NCI-H345 treated with DMSO at 0.1 percent for 48 hours (cell line): ENCODE data around the gene MSRB3.

ENCODE experiments used
- DNase-seq: peaks from one replicate; lab custom pipeline; 2025; ENCODE audit not compliant: unreplicated experiment; lab: John Stamatoyannopoulos, UW

Gene MSRB3

DNA sequence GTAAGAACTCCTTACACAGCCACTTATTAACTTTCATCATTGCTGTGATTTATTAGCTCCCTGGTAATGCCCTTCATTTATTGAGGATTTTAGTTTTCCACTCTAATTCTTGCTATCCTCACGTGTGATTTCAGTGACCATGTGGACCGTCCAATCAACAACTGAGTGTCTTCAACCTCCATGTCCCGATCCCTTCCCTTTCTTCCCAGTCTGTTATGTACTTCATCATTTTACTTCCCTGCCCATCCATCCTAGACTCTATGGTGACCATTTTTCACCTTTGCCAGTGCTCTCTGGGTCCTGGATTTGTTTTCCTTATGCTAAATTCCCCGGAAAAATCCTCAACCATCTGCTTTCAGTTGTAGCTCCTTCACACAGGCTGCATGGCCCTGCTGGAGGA lies 111.0 kb downstream of the MSRB3 start:
- no peak for DNase-seq

DNA sequence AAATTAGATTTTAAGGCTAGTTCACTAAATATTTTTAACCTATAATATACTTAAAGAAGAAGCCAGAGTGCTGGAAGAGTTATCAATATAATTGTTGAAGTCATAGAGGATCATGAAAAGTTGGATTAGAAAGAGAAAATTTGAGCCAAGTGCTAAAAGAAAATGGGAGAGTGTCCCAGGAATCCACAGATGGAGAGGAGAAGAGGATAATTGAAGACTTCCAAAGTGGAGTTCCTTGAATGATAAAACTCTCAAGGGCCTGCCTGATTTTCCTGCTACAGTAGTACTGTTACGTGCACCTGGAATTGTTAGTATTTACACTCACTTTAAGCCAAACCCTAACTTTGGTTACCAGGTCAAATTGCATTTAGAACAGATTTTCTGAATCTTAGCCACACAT lies 113.2 kb downstream of the MSRB3 start:
- DNase-seq: no peak

DNA sequence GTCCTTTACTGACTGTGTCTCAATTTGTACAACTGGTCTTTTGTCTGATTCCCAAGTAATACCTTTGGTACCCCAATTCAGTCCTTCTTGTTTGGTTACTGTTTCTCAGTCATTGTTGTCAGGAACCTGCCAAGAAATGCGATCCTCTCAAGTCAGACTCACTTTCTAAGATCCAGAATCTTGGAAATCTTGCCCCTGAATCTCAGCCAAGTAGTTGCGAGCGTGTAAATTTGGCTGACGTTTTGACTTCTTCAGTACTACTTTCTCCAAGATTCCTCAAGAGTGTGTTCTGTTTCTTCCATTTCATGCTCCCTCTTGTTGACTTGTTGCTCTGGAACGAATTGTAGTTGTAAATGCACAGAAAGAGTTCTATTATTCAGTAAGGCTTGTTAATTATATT lies 114.0 kb downstream of the MSRB3 start:
- no peak for DNase-seq

DNA sequence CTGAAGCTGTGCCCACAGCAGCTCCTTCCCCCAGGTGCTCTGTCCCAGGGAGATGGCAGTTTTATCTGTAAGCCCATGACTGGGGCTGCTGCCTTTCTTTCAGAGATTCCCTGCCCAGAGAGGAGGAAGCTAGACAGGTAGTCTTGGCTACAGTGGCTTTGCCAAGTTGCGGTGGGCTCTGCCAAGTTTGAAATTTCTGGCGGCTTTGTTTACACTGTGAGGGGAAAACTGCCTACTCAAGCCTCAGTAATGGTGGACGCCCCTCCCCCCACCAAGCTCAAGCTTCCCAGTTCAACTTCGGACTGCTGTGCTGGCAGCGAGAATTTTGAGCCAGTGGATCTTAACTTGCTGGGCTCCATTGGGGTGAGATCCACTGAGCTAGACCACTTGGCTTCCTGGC lies 124.7 kb downstream of the MSRB3 start:
- DNase-seq: no peak

DNA sequence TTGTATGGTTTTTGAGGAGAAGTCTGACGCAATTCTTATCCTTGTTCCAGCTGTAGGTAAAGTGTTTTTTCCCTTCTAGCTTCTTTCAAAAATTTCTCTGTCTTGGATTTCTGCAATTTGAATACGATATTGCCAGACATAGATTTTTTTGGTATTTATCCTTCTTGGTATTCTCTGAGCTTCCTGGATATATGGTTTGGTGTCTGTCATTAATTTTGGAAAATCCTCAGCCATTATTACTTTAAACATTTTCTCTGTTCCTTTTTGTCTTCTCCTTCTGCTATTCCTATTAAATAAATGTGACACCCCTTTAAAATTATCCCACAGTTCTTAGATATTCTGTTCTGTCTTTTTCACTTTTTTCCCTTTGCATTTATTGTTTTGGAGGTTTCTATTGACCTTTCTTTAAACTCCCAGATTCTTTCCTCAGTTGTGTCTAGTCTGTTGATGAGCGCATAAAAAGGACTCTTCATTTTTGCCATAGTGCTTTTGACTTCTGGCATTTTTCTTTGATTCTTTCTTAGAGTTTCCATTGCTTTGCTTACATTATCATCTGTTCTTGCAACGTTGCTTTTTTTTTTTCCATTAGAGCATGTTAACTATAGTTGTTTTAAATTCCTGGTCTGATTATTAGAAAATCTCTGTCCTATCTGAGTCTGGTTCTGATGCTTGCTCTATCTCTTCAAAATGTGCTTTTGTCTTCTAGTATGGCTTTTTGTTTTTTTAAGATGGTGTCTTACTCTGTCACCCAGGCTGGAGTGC lies 129.1 kb downstream of the MSRB3 start:
- DNase-seq: no peak

DNA sequence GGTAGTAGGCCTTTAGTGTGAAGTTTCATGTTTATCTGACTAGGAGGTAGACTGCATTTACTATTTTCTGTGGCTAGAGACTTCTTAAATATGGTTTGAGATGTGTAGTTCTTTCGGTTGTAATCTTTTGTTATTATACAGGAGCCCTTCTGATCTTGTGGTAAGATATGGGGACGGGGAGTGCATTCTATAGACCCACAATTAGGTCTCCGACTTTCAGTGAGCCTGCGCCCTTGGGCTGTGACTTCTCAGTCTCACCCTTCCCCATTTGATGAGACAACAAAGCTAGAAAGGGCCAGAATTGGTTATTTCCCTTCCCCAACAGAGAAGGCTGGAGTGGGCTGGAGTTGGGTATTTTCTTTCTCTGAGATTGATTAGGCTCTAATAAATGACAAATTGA lies 130.0 kb downstream of the MSRB3 start:
- DNase-seq: no peak

DNA sequence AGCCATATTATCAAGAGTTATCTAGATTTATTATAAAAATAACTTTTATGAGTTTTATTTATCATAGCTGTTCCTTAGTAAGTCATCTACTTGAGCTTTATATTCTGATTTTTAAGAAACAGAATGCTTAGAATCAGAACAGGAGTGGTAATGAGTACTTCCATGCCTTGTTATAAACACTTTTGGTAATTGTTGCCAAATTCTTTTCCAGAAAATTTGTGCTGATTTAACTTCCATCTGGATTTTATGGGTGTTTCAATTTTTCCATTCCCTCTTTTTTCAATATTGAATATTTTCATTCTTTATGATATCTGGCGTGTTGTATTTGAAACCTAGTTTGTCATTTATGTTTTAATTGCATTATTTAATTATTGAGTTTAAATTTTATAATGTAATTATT lies 131.2 kb downstream of the MSRB3 start:
- no peak for DNase-seq

DNA sequence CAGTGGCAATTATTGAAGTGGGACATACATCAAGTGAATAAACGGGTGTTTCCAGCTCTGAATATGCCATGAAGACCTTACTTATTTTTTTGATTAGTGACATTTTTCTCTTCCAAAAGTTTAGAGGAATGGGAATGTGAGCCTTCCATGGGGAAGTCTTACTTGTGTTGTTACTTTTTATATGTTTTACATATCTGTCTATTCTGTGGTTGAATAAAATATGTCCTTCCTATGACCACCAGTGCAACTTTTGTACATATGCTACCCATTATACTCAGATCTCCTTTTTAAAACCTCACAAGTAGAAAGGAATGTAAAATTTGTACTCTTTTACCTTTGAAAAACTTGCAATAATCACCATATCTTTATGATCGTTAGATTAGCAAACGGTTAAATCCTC lies 132.7 kb downstream of the MSRB3 start:
- no peak for DNase-seq

DNA sequence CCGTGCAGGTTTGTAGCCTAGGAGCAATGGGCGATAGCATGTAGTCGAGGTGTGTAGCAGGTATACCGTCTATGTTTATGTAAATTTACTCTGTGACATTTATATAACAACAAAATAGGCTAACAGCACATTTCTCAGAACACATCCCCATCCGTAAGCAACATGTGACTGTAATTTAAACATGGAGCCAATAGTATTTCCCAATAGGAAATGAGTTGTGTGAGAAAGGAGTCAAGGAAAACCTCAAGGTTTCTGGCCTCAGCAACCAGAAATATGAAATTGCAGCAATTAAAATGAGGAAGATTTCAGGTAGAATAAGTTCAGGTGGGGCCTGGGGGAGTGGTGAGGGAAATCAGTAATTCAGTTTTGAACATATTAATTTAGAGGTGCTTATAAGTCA lies 136.0 kb downstream of the MSRB3 start:
- no peak for DNase-seq

DNA sequence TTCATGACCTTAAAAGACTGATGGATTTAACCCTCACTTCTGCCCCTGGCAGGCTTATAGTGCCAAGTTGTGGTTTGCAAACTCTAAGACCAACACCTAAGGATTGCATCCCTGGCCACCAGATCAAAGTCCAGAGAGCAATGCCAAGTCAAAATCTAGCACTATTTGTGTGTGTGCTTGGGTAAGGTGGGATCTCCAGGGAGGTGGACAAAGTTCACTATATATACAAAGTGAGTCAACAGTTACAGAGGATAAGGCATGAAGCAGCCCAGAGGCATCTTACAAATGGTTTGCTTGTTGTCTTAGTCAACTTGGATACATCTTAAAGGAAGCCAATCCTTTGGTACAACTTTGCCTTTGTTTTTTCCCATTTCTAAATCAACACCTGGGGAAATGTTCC lies 137.3 kb downstream of the MSRB3 start:
- no peak for DNase-seq

DNA sequence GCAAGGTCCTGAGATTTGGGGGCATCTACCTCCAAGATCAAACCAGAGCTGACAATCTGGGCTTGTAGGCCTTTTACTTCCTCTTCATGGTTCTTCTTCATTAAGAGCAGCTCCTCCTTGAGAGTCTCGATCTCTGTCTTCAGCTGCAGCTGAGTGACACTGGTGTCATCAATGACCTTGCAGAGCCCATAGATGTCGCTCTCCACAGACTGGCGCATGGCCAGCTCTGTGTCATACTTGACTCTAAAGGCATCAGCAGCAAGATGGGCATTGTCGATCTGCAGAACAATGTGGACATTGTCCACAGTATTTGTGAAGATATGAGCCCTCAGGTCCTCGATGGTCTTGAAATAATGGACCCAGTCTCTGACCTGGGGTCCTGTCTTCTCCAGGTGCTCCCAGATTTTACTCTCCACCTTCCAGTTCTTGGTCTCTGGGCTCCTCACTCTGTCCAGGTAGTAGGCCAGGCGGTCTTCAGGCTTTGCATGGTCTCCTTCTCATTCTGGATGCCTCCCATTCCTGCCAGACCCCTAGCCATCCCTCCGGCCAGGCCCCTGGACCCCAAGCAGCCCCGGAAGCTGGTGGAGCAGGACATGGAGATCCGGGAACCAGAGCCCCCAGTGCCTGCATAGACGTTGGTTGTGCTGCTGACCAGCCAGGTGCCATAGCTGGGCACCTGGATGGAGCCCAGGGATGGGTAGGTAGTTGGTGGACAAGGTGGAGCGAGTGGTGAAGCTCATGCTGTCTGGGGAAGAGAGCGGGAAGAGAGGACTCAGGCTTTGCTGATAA lies 141.0 kb downstream of the MSRB3 start:
- DNase-seq: no peak

DNA sequence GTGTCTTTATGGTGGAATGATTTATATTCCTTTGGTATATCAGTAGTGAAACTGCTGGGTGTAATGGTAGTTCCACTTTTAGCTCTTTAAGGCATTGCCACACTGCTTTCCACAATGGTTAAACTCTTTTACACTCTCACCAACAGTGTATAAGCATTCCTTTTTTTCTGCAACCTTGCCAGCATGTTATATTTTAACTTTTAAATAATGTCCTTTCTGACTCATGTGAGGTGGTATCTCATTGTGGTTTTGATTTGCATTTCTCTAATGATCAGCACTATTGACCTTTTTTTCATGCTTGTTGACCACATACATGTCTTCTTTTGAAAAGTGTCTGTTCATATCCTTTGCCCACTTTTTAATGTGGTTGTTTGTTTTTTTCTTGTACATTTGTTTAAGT lies 142.5 kb downstream of the MSRB3 start:
- DNase-seq: no peak

DNA sequence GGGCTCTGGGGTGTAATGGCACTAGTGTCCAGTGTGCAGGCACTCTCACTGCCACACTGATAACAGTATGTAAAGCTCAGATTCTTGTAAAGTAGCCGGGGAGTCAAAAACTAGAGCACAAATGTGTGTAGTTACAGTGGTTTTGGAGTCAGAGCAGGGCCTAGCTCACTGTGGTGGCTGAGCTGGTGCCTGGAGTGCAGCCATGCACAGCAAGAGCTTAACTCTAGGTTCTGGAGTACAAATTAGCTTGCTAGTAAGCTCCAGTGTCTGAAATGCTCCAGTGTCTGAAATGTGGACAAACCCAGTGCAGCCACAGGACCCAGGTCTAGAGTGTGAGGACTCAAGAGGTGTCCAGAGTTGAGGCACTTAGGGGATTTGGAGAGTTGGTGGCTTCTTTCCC lies 149.2 kb downstream of the MSRB3 start:
- no peak for DNase-seq

DNA sequence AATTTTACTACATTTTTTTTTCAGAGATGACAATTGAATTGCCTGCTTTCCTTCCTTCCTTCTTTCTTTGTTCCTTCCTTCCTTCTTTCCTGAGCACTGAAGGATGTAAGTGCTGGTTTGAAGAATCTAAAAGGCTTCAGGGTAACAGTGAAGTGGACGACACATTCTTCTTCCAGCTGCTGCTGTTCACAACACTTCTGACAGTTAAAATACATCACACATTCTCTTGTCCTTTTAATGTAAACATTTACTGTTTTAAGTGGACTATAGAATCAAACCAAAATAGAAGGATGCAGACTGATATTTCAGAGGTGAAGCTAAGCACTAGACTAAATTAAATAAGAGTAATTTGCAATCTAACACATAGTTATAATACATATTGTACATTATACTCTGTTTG lies 151.5 kb downstream of the MSRB3 start:
- no peak for DNase-seq

DNA sequence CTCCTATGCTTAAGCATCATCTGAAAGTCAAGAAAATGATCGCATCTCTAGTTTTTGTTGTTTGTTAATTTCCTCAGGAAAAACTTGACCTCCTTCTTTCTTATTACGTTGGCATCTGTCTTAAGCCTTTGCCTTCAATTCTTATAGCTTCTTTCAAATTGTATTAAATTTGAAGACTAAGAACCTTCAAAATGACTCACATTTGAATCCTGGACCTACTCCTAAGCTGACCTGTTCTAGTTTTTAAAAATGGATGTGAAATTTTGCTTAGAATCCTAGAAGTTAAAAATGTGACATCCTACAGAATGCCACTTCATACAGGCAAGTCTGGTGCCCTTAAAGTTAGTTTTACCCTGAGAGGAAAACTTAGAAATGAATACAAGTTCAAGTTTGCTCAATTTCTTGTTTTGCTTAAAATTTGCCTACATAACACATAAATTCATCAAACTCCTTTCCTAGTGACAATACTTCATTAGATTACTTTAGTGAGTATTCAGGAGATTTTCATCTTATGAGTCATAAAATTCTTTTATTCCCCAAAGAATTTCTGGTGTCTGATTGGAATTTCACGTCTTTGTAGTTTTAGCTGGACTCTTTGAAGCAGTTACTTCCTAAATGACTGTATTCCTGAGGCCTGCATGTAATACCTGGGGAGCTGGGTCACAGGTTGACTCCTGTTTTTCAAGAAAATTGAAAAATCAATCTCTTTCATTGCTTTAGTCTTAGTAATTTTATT lies 152.3 kb downstream of the MSRB3 start:
- no peak for DNase-seq

DNA sequence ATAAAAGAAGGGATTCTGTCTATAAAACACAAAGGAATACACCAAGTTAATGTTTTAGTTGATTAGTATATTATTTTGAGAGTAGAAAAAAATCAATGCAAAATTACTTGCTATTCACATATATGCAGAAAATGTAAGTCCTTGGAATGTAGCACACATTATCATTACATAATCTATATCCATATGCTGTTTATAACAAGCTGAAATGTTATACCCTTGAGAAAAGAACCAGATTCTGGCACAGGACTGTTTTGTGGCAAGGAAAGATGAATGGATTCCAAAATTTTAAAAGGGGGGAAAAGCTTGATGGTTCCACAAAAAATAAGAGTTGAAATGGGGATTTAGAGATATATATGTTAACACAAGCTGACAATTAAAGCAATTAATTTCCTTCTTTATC lies 153.6 kb downstream of the MSRB3 start:
- no peak for DNase-seq

DNA sequence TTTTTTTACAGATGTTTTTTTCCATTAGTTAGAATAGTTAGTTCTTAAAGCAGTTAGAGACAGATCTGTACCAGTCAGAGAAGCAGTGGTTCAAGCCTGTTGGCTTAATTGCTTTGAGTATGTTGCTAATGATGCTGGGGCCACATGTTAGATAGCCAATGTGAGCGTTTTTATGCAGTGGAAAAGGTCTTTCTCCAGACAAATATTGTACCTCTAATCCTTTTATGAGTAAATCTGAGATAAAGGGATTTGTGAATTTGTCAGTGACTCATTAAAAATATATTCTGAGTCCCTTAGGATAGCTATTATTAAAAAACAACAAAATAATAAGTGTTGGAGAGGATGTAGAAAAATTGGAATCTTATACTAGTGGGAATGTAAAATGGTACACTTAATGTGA lies 154.2 kb downstream of the MSRB3 start:
- no peak for DNase-seq

DNA sequence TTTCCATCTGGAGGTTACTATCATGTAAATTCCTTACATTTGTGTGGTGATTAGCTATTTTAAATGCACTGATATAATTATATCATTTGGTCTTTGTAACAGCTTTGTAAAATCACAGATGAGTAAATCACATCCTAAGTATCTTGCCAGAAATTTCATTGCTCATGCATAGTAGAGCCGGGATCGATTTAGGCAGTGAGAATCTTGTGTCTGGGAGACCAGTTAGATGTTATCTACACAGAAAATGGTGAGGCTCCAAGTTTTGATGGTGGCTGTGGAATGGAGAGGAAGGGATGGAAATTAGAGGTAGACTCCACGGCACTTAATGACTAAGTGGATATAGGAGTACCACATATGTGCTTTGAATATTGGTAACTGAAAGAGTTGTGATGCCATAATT lies 156.3 kb downstream of the MSRB3 start:
- DNase-seq: no peak

DNA sequence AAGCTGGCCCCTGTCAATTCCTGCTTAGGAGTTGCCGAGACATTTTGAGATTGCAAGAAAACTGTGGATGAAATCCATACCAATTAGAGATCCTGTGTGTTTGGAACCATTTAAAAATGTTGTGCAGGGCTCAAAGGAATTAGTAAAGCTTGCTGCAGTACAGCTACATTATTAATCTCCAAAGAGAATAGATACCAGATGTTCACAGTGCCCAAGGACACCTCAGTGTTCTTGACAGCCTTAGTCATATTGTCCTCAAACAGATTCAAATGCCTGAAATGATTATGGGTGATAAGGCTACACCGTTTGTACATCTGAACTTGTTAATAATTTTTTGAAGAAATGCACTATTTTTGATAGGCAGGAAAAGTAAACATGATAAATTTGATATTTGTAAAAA lies 164.6 kb downstream of the MSRB3 start:
- no peak for DNase-seq

DNA sequence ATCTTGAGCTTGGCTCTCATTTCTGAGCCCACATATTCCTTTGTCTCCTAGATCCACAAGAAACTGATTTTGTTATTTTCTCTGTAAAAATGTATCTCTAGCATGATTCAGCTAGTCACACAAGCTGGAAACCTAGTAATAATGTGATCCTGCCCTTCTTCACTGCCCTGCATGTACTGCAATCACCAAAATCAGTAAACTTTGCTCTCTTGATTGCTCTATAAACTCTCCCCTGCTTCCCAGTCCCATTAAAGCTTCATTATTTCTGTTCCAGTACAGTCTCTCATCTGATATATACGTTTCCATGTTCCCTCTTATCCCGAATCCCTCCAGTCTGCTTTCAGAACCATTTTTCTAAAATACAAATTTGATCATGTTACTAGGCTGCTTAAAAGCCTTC lies 166.5 kb downstream of the MSRB3 start:
- DNase-seq: no peak

DNA sequence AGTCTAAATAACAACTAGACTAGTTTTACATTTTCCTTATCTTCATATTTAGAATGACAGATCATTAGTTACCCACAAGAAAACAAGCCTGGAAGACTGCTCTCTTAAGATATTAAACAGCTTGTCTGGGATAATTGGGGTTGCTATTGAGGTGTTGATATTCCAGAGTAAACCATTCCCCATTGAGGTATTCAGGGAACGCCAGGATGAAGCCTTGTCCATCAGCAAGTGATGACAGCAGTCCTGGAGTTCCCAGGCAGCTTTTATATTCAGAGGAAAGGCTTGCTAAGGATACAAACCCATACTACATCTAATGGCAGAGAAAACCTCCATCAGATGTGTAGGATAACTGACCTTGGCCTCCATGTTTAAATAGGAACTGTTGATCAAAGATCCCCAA lies 168.4 kb downstream of the MSRB3 start:
- DNase-seq: no peak

DNA sequence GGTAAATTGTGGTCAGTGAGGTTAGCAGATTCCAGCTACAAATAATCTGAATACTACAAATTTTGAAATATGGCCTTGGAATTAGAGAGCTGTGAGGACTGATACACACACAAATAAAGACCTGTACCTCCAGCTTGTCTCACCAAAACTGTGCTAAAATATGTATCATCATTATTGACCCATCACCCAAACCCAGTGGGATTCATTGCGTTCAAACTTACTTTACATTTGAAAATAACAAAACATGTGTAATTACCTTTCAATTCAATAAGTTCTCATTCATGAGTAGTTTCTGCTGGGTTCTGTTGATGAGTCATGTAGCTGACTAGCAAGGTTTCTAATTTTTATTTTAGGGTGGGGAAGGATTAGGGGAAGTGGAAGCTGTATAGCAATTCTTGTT lies 170.9 kb downstream of the MSRB3 start:
- no peak for DNase-seq
